GM21723 (cell line): Measurements from ENCODE around the gene TULP4.

Experiments used
- ATAC-seq: cut with Tn5 transposase; IDR thresholded peaks from one replicate; pipeline ENCODE4 v1.9.1; 2021; ENCODE audit warnings: mild to moderate bottlenecking, moderate library complexity; ENCODE audit not compliant: unreplicated experiment

TULP4 gene

DNA sequence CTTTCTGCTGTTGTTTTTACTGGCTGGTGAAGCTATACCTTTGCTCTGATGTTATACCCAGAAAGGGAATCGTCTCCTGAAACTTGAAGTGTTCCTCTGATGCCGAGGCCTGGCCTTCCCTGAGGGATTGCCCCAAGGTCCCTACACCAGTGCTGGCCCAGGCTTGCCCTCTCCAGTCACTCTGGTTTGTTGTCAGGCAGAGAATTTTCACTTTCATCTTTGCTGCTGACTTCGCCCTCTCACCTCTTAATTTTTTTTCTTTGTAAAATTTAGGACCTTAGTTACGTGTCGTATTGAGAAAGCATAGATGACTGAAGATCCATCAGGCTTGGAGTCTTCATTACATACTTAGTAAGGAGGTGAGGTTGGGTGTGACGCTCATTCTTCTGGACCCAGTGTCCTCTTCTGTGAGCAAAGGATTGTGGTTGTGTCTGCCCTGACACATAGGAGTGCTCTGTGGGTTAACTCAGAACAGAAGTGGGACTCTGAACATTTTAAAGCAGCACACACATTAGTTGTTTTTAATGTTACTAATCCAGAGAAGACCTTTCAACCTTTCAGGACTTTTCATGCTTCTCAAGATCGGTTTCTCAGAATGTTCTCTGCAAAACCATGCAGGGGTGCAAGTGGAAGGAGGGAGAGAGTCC, 45.4 kb downstream of the TULP4 start:
- peak; percentile 72 for ATAC-seq

DNA sequence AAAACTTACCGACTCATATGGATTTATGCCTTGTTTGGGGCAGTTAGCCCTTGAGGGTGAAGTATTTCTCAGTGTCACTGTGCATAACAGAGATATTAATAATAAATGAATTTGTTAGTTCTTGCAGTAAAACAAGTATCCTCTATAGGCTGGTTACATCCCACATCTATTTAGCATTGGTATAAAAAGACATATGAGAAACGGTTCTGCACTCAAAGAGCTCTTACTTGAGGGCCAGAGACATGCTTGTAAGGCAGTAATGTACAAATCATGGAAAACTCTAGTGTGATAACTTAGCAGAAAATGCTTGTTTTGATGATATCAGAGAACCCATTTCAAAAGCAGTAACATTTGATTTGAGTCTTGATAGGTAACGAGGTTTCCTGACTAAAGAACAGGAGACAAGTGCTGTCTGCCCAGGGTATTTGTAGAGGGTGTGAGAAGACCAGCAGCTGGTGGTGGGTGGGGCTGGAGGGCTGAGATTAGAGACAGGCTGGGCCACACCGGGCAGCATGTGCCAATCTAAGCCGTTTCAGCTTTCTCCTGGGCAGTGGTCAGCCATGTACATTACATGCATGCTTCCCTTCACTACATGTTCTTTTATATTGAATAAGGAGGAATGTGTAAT, 46.3 kb downstream of the TULP4 start:
- no peak for ATAC-seq

DNA sequence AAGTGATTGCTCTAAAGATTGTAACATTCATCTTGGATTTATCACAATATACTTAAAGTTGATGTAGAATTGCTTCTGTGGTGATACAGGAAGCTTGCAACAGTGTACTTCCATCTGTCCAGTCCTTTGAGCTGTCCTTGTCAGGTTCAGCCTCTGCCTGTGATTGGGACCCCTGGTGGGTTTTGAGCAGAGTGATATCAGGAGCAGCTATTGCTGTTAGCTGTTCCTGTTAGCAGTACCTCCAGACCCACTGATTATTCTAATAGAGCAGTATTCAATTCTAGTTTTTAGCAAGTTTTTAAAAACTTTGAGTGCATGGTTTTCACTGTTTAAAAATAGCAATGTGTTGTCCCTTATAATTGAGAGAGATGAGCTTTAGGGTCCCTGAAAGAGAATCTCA, 48.8 kb downstream of the TULP4 start:
- no peak for ATAC-seq

DNA sequence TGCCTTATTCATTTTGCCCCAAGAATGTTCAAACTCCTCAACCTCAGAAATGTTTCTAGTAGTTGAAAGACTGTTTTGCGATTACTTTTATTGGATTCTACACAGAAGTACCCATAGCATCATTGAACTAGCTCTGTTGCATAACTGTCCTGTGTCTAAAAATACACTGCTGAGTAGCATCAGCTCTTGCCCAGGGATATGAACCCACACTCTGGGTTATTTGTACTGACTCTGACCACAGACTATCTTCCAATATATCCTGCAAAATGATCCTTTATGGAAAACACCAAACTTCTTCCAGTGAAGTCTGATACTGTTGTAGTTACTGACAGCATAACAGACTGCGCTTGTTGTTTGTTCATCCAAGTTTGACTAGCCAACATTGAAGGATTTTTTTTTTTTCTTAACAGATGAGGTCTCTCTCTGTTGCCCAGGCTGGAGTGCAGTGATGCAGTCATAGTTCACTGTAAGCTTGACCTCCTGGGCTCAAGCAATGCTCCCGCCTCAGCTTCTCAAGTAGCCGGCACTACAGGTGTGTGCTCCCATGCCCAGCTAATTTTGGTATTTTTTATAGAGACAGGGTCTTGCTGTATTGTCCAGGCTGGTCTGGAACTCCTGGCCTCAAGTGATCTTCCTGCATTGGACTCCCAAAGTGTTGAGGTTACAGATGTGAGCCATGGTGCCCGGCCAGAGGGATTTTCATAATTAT, 49.9 kb downstream of the TULP4 start:
- no peak for ATAC-seq

DNA sequence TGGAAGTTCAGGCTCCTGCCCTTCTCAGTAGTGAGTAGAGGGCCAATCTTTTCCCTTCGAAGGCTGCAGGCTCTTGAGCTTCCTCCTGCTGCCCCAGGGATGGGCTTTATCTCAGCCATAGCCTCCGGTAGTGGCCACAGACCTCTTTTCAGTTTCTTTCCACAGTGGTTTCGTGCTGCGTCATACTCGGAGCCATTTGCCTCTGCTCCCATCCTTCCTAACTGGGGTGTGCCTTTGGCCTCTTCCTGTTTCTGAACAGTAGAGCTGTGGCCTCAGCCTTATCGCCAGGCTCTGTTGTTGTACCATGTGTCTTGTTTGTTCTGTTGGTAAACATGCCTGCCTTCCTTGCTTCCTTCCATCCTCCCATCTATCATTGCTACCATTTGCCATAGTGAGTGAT, 54.1 kb downstream of the TULP4 start:
- no peak for ATAC-seq

DNA sequence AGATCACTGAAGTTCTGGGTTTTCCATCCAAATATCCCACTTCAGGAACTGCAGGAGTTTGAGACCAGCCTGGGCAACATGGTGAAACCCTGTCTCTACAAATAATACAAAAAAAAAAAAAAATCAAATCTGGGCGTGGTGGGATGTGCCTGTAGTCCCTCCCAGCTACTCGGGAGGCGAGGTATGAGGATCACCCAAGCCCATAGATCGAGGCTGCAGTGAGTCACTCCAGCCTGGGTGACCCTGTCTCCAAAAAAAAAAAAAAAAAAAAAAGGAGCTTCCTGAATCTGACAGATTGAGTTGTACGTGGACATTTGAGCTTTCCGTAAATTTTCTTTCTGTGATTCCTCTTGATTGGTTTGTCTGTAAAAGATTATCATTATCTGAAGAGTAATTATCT, 55.6 kb downstream of the TULP4 start:
- ATAC-seq: no peak

DNA sequence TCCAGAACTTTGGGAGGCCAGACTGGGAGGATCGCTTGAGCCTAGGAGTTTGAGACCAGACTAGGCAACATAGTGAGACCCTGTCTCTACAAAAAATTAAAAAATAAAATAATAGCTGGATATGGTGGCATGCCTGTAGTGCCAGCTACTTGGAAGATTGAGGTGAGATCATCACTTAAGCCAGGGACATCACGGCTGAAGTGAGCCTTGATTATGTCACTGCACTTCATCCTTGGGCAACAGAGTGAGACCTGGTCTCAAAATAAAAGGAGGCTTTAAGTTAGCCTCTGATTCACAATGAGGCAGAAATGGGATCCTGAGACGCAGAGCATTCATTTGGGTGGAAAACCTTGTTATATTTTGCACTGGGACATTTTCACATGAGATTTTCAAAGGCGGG, 57.0 kb downstream of the TULP4 start:
- no peak for ATAC-seq

DNA sequence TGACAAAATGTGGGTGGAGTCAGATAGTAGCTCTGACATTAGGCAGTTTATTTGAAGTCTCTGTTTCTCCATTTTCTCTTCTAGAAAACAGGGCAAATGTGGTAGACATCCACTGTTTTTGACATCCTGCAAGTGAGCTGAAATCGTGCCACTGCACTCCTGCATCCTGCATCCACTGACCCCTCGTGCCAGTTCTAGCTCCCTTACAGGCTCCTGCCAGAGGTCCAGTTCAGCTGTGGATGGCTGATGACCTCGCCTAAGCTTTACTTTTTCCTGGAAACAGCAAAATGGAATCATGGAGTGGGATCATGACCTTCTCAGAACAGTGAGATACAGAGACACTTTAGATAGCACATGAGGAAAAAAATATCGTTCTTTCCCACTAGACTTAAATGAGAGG, 58.5 kb downstream of the TULP4 start:
- ATAC-seq: no peak

DNA sequence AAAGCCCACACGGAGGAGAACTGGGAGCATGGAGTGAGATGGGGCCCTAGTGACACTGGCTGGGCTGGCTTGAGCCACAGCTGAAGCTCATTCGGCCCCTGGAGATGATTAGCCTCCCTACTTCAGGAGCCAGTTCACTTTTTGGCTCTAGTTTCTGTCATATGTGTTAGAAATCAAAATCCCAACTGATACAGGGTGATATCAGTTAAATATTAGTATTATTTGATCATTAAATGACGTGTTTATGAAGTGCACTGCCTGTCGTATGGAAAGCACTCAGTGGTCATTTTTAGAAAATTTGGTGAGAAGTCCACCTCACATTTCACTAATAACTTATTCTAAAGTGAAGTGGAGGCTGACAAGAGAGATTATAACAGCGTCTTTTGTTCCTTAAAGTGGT, 59.0 kb downstream of the TULP4 start:
- no peak for ATAC-seq

DNA sequence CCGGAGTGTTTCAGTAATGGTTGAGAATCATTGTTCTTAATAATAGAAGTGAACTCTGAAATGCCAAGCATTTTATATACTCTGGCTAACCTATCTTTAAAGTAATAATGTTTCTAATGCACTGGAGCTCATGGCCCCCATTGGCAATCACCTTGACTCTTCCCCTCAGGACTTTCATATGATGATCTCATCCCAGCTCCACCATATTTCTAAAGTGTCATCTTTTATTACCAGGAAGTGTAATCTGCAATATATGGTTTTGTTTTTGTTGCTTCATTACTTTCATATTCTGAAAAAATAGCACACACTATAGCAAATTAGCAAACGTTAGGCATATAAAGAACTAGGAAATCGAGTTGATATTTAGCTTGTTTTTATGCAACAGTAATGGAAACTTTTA, 60.3 kb downstream of the TULP4 start:
- ATAC-seq: no peak

DNA sequence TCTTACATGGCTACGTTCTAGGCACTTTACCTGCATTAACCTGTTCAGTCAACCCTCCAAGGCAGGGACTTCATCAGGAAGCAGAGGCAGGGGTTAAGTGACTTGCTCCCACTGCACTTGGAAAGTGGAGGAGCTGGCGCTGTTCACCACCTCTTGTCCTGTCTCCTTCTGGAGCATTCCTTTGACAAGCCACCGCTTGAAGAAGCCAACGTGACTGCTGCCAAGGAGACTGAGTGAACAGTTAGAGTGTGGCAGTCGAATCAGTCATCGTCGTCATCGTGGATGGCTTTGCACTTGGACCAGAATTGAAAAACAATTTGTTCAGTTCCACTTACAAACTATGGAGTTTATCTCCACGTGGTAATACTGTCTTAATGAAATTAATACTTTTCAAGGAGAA, 60.9 kb downstream of the TULP4 start:
- ATAC-seq: no peak

DNA sequence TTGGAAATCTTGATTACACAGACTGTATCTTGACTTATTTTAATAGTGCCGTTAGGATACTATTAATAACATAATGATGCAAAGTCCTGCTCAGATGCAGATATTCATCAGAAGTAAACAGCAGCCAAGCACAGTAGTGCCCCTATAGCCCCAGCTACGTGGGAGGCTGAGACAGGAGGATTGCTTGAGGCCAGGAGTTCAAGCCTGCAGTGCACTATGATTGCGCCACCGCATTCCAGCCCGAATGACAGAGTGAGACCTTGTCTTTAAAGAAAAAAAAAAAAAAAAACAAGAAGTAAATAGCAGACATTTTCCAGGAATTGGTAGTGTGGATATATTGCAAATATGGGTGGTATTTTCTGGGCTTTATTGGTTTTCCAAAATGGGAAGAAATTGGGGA, 61.8 kb downstream of the TULP4 start:
- no peak for ATAC-seq

DNA sequence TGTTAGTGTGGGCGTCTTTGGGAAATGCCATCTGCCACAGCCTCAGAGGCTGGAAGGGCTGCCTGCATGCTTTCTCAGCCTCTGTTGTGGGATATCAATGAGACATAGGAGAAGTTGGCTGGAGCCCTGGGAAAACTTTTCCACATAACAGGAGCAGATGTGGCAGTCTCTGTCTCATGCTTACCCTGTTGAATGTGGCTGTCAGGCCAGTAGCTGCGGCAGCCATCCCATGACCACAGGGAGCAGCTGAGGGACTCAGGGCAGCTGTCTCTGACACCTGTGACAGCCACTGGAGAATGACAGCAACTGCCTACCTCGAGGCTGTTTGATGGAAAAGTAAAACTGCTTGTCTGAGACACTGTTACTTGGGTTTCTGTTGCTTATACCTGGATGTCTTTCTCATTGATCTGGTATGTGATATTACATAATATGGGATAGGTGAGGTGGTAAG, 64.4 kb downstream of the TULP4 start:
- ATAC-seq: no peak

DNA sequence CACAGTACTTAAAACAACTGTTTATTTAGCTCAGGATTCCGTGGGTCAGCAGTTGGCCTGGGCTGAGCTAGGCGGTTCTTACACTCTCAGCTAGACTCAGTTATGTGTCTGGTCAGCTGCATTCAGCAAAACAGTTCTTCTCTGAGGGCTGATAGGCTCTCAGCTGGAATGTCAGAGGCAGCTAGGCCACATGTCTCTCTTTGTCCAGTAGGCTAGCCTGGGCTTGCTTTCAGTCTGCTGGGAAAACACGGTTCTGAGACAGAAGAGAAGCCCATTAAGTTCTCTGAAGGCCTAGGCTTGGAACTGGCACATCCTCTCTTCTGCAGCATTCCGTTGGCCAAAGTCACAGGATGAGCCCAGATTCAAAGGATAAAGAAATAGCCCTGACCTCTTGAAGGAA, 65.6 kb downstream of the TULP4 start:
- no peak for ATAC-seq

DNA sequence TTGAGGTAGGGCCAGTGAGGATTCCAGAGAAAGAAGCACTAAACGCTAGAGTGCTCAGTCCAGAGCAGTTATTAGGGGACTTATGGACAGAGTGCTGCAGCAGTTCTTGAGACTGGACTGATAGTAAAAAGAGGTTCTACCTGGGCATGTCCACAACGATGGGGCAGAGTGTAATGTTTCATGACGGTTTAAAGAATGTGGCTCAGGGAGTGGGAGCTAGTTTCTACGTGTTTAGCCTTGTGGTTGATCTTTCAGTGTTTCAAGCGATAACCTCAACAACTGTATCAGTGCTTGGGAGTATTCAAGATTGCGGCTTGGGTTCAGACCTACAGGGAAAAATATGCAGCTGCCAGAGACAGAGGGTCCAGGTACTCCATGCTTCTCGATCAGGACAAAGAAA, 67.1 kb downstream of the TULP4 start:
- no peak for ATAC-seq

DNA sequence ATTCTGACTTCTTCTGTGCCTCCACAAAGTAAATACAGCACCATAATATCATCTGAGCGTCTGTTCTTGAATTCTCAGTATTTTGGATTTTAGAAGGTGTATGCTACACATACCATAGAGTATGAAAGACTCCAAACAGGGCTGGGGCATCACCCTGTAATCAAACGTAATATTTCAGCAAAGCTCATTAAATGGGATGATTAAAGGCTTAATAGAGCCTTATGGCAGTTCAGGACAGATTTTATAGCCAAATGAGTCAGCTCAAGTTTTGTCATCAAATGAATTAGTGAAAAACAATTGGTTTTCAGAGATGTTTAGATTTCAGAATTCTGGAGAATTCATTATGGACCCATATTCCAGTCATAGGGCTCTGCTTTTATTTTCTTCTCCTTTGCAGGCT, 68.9 kb downstream of the TULP4 start:
- no peak for ATAC-seq

DNA sequence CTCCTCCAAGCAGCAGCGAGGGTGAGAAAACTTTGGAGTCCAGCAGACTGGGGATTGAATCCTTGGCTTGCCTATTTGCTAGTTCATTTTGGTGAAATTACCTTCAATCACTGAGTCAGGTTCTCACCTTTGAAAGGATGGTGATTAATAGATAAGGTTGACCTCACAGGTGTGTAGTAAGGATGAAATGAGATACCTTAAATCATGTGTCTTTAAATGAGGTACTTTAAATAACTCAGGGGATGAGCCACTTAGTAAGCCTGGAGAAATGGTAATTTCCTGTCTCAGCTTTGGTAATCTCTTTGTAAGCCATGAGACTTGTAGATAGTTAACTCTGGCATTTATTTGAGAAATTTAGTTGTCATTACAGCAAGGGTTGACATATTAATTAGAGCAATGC, 70.2 kb downstream of the TULP4 start:
- ATAC-seq: no peak

DNA sequence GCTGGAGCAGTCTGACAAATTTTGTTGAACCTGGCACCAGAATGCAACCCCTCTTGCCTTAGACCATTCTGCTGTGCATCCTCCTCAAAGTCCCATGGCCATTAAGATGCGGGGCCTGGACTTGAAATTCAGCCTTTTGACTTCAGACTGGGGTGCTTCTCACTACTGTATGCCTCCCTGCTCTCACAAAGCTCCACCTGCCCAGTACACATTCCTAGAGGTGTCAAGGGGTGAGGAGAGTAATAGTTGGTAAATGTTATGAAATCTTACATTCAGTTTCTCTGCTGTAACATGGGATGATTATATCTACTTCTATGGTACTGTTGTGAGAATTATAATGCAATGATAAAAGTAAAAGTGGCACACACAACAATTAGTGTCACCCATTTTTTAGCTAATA, 70.8 kb downstream of the TULP4 start:
- ATAC-seq: no peak

DNA sequence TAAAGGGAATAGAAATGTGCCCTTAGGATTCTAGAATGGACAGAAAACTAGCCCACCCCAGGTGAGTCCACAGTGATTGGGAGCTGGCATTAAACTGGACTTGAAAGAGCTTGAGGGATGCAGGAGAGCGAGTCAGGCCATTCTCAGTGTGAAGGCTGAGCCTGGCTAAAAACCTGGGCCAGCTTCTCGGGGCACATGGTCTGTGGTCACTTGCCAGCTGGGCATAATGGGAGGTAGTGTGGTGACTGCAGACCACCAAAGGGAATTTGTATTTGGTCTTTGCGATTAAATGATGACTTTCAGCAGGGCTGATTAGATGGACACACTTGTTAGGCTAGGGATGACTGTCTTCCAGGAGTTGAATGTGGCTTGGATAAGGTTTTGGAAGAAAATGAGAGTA, 71.3 kb downstream of the TULP4 start:
- ATAC-seq: no peak

DNA sequence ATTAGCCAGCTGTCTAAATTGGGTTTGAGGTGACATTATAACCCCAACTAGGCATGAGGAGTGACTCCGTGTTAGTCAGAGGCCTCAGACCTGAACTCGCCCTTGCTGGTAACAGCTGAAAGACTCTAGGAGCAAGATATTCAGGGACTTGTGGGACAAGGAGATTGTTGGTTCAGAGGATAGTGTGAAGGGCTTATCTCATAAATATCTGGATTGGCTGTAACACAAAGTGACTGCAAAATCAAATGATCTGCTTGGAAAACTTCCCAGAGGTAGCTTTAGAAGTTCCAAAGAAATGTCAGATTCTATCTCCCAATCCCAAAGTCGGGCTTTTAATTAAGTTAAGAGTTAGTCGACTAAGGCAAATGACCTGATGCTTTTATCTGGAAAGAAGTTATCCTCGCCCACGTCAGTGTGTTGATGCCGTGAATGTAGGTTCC, 72.4 kb downstream of the TULP4 start:
- no peak for ATAC-seq

DNA sequence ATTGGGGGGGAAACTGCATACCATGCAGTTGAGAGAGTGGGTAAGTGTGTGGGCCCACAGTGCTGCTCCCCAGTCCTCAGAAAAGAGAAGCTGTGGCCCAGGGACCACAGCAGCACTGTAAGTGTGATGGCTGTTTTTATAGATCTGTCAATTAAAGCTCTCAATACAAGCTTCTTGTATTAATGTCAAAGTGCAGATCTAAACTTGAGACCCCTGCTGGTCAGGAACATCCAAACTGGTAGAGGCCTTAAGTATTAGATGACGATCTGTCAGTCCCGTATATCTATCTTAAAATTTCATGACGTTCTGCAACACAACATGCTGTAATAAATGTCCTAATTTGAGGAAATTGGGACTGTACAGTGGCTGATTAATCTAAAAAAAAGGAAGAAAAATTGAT, 74.8 kb downstream of the TULP4 start:
- ATAC-seq: no peak

DNA sequence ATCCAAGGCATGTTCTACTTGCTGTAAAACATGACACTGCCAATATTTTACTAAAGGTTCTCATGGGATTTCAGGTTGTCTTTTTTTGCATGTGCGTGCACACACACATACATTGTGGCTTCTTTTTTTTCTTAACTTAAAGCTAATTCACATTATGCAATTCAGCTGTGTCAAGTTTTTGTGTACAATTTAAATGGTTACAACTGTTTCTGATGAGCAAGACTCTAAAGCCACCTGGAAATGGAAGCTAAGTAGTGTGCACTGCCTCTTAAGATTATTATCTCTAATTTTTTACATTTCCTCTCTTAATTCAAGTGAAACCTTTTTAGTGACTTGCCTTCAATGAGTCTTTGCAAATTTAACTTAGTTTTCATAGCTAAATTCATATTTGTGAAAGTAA, 75.3 kb downstream of the TULP4 start:
- ATAC-seq: no peak
